ENCODE results near the gene BRD4.

DNA sequence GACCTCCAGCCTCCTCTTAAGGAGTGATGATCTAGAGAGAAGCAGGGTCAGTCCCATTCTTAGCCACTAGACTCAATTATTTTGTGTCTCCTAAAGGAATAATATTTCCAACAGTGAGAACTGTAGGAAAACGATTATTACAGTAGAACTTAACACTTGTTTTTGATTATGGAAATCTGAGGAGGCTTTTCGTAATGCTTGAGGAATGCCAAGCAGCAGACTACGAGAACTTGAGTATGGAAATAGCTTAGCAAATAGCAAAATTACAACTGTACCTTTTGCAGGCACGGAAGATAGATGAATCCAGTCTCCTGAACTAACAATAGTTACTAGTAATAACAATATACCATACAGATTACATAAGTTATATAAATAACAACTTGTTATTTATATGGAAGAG is 12.2 kb downstream of the BRD4 start:
- TF ChIP-seq, protein P1, sequence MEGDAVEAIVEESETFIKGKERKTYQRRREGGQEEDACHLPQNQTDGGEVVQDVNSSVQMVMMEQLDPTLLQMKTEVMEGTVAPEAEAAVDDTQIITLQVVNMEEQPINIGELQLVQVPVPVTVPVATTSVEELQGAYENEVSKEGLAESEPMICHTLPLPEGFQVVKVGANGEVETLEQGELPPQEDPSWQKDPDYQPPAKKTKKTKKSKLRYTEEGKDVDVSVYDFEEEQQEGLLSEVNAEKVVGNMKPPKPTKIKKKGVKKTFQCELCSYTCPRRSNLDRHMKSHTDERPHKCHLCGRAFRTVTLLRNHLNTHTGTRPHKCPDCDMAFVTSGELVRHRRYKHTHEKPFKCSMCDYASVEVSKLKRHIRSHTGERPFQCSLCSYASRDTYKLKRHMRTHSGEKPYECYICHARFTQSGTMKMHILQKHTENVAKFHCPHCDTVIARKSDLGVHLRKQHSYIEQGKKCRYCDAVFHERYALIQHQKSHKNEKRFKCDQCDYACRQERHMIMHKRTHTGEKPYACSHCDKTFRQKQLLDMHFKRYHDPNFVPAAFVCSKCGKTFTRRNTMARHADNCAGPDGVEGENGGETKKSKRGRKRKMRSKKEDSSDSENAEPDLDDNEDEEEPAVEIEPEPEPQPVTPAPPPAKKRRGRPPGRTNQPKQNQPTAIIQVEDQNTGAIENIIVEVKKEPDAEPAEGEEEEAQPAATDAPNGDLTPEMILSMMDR (IDR thresholded peaks at IDR 0.05; ENCODE audit: low read depth, low read length, poor library complexity, severe bottlenecking): no peak
- TF ChIP-seq EZH2phosphoT487 (IDR thresholded peaks at IDR 0.05; ENCODE audit: borderline replicate concordance, low read length): no peak

Measured in DOHH2 (cell line).